ENCODE data around the gene GHSR.

Gene GHSR

GRCh38 chr3:172456404-172456803, 8.1 kb upstream of the GHSR start:
- H3K4me3 ChIP-seq (ENCODE audit: low read depth, low read length) = no peak overlapping the region
- DNase-seq (ENCODE audit: low read depth) = no peak
- TF ChIP-seq CTCF (IDR thresholded peaks at IDR 0.05; ENCODE audit: control insufficient read depth, extremely low read depth, insufficient read depth) = no peak

- TF ChIP-seq CTCF (IDR thresholded peaks at IDR 0.05; ENCODE audit: control insufficient read depth, extremely low read depth, insufficient read depth) = no peak
- no peak overlapping the region for H3K4me3 ChIP-seq (ENCODE audit: low read depth, low read length)
These were observed 5.9 kb upstream of the GHSR start for GRCh38 chr3:172454180-172454579.

GRCh38 chr3:172449466-172450149, 1.4 kb upstream of the GHSR start:
- TF ChIP-seq CTCF (IDR thresholded peaks at IDR 0.05; ENCODE audit: control insufficient read depth, extremely low read depth, insufficient read depth) = no peak
- no peak overlapping the region for H3K4me3 ChIP-seq (ENCODE audit: low read depth, low read length)
- no peak for DNase-seq (ENCODE audit: low read depth)

More at GRCh38 chr3:172454180-172454579, 5.9 kb upstream of the GHSR start:
- DNase-seq (ENCODE audit: low read depth) = no peak

- no peak for TF ChIP-seq CTCF (IDR thresholded peaks at IDR 0.05; ENCODE audit: control insufficient read depth, extremely low read depth, insufficient read depth)
- no peak for DNase-seq (ENCODE audit: low read depth)
- H3K4me3 ChIP-seq (ENCODE audit: low read depth, low read length) = no peak overlapping the region
These were observed 607 bp upstream of the GHSR start for GRCh38 chr3:172448661-172449465.

GRCh38 chr3:172446198-172446597, 2.1 kb downstream of the GHSR start:
- no peak for TF ChIP-seq CTCF (IDR thresholded peaks at IDR 0.05; ENCODE audit: control insufficient read depth, extremely low read depth, insufficient read depth)
- DNase-seq (ENCODE audit: low read depth) = no peak
- H3K4me3 ChIP-seq (ENCODE audit: low read depth, low read length) = no peak overlapping the region

- H3K4me3 ChIP-seq (ENCODE audit: low read depth, low read length) = no peak overlapping the region
- TF ChIP-seq CTCF (IDR thresholded peaks at IDR 0.05; ENCODE audit: control insufficient read depth, extremely low read depth, insufficient read depth) = no peak
- DNase-seq (ENCODE audit: low read depth) = no peak
These were observed 3.4 kb downstream of the GHSR start for GRCh38 chr3:172444821-172445220.
